Heart left ventricle (tissue), 13 donors: ENCODE measurements around the gene SMURF1.

ENCODE experiments used
- POLR2A ChIP-seq, 2 donors: fragments of 450-650 bp; IDR thresholded peaks; one replicate each; pipeline ENCODE4 v1.6.1; 2017; ENCODE audit warnings: antibody characterized with exemption in 2 of 2, mild to moderate bottlenecking in 2 of 2, moderate library complexity in 2 of 2
- TF ChIP-seq, protein P1 (sequence below), 12 donors: fragments of 200-600 bp; sonication (generic) in 4 of 12; IDR thresholded peaks; one replicate each; pipeline versions ENCODE4 v1.5.0 to v1.8.0; 2018 to 2022; ENCODE audit warnings: antibody characterized with exemption in 12 of 12, mild to moderate bottlenecking in 5 of 12
- donor health status: ischemic (EF 13 %, LVEDD 7.1; RV severe dilation, severe dysfunction).
- donor health status: DM: no; HTN: yes; CAD: no.
- donor health status: DM: no; HTN: no; CAD: no.
- donor health status: ischemic (EF 25% LVEDD 6.9; RV normal size, moderate dysfunction).
- donor health status: ischemic (EF 25% LVEDD 5.7; RV mildly dilated, moderate dysfunction).
- donor health status: ischemic (EF 35%, LVEDD 5.7; RV mildly dilated, moderate dysfunction).
- donor health status: nonischemic (EF 11% LVEDD 7.7; RV severe dilation, severe dysfunction).
- donor health status: DM: yes; HTN: yes; CAD: no.
- donor health status: PGD.
- donor health status: ischemic (EF 29% LVEDD 5.4; RV normal size, mild dysfunction).
- donor health status: nonischemic (EF 23%, LVEDD 6.1; RV moderate dilation, normal function).

- TF ChIP-seq POLR2A (IDR thresholded peaks at IDR 0.05) = no peak
- TF ChIP-seq, protein P1, sequence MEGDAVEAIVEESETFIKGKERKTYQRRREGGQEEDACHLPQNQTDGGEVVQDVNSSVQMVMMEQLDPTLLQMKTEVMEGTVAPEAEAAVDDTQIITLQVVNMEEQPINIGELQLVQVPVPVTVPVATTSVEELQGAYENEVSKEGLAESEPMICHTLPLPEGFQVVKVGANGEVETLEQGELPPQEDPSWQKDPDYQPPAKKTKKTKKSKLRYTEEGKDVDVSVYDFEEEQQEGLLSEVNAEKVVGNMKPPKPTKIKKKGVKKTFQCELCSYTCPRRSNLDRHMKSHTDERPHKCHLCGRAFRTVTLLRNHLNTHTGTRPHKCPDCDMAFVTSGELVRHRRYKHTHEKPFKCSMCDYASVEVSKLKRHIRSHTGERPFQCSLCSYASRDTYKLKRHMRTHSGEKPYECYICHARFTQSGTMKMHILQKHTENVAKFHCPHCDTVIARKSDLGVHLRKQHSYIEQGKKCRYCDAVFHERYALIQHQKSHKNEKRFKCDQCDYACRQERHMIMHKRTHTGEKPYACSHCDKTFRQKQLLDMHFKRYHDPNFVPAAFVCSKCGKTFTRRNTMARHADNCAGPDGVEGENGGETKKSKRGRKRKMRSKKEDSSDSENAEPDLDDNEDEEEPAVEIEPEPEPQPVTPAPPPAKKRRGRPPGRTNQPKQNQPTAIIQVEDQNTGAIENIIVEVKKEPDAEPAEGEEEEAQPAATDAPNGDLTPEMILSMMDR (IDR thresholded peaks at IDR 0.05) = no peak
Measured at GRCh38 chr7:98993024-98993897, 150.6 kb downstream of the SMURF1 start.
